Right lobe of liver (tissue), 4 donors: ENCODE measurements around the gene MUC6.

Experiments
- POLR2A ChIP-seq: fragments of 450-650 bp; IDR thresholded peaks from one replicate; pipeline ENCODE4 v1.6.1; 2017; ENCODE audit warnings: antibody characterized with exemption, mild to moderate bottlenecking
- TF ChIP-seq, protein P1 (sequence below), 4 donors: fragments of 200-600 bp in 3 of 4; fragments of 450-650 bp in 1 of 4; IDR thresholded peaks; one replicate each; pipeline versions ENCODE4 v1.5.1 to v1.8.0; 2016 to 2022; ENCODE audit warnings: antibody characterized with exemption in 4 of 4, mild to moderate bottlenecking in 2 of 4
- donor health status: DM: no; HTN: no; CAD: no.
- donor health status: DM: no; HTN: no; CAD: no.
- donor health status: DM: no; HTN: yes; CAD: no.

GRCh38 chr11:1025410-1026162 is 10.9 kb downstream of the MUC6 start:
- TF ChIP-seq, protein P1, sequence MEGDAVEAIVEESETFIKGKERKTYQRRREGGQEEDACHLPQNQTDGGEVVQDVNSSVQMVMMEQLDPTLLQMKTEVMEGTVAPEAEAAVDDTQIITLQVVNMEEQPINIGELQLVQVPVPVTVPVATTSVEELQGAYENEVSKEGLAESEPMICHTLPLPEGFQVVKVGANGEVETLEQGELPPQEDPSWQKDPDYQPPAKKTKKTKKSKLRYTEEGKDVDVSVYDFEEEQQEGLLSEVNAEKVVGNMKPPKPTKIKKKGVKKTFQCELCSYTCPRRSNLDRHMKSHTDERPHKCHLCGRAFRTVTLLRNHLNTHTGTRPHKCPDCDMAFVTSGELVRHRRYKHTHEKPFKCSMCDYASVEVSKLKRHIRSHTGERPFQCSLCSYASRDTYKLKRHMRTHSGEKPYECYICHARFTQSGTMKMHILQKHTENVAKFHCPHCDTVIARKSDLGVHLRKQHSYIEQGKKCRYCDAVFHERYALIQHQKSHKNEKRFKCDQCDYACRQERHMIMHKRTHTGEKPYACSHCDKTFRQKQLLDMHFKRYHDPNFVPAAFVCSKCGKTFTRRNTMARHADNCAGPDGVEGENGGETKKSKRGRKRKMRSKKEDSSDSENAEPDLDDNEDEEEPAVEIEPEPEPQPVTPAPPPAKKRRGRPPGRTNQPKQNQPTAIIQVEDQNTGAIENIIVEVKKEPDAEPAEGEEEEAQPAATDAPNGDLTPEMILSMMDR (IDR thresholded peaks at IDR 0.05): no peak
- no peak for TF ChIP-seq POLR2A
